HG02852 (cell line): ENCODE results near the gene FOXK1.

ENCODE experiments used
- ATAC-seq: cut with Tn5 transposase; IDR thresholded peaks from one replicate; pipeline ENCODE4 v1.9.1; 2021; ENCODE audit warnings: mild to moderate bottlenecking, moderate library complexity; ENCODE audit not compliant: unreplicated experiment

Gene FOXK1

GRCh38 chr7:4742852-4743251, 60.8 kb downstream of the FOXK1 start:
- no peak for ATAC-seq

DNA sequence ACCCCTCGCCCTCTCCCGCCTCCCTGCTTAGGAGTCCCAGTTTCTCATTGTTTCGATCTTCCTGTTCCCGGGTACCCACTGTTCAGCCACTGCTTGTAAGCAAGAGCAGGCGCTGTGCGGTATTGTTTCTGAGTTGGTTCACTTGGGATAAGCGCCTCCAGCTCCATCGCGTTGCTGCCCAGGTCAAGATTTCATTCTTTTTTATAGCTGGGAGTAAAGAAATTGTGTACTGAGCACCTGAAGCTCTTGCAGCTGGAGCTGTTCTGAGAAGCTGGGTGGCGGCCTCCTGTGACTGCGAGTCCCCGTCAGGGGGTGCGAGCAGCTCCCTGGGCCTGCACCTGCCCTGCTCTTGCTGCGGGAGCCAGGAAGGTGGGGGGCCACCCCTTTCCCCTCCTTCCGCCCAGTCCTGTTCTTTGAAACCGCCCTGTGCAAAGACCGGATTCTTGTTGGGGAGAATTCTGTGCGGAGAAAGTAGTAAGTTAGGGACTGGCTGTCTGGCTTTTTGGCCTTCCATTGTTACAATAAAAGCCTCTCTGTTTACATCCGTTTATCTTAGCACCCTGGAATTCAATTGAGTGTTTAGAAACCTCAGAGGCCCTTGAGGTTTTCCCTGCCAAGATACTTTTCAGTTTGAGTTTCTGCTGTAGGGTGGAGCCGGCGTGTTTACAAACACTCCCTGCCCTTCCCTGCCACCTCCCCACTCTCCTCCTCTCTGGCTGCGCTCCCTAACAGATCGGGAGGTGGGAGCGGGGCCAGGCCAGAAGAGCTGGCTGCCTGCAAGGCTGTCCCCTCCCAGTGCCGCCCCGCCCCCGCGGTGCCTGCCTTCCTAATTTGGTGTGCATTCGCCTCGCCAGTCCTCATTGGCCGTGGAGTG, 62.5 kb downstream of the FOXK1 start:
- ATAC-seq, result peak; percentile 73

GRCh38 chr7:4745265-4745919, 63.3 kb downstream of the FOXK1 start:
- peak; percentile 30 for ATAC-seq

DNA sequence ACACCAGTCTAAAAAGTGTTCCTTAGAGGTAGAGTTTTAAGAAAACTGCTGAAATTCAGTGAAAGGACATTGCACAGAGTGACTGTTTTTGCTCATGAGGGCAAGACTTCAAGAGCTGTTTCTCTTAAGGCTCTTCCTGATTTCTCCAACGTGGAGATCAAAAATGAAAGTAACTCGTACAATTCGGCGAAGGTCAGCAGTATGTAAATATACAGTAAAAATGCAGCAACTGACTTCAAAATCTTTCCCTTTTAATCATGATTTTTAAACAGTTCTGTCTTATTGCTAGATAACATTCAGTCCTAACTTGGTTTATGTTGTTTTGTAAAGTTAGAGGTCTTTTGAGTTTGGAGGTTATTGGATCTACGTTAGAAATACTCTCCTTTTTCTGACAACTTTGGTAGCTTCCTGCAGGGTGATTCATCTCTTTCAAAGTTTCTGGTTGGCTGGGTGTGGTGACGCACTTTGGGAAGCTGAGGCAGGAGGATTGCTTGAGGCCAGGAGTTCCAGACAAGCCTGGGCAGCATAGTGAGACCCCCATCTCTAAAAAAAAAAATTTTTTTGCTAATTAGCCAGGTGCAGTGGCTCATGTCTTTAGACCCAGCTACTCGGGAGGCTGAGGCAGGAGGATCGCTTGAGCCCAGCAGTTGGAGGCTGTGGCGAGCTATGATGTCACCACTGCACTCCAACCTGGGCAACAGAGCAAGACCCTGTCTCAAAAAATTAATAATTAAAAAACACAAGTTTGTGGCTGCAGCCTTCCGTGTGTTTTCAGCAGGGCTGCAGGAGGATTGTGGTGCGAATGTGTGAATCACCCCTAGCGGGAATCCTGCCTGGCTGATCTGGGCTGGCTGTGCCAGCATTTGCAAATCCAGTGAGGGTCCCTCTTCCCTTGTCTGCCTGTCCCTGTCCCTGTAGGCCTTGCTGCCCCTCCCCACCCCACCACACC, 64.2 kb downstream of the FOXK1 start:
- no peak for ATAC-seq

- no peak for ATAC-seq
These were observed 64.9 kb downstream of the FOXK1 start for GRCh38 chr7:4747013-4747412.

DNA sequence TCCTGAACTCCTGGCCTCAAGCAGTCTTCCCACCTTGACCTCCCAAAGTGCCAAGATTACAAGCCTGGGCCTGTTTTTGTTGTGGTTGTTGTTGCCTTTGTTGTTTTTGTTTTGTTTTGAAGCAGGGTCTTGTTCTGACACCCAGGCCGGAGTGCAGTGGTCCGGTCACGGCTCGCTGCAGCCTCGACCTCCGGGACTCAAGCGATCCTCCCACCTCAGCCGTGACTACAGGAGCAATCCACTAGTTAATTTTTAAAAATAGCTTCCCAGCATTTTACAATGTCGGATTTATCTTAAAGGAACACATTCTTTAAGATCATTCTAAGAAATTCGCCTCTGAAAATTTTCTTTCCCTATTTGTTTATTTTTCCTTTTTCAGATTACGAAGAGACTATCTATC, 65.7 kb downstream of the FOXK1 start:
- no peak for ATAC-seq

- no peak for ATAC-seq
These were observed 66.2 kb downstream of the FOXK1 start for GRCh38 chr7:4748231-4748681.

DNA sequence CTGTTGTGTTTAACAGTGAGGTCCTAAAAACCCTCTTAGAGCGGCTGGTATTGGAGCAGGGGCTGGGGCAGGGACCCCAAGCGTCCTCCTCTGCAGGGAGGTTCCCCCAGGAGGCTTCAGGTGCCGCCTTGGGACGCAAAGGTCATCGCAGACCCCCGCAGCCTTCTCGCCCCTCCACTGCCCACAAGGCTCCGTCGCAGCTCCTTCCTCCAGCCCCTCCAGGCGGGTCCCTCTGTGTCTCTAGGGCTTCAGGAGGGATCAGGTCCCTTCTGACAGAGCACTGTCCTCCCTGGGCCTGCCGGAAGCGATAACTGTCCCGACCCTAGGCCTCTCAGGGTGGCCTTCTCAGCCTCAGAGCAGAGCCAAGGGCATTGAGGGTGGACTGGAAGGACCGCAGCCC, 67.3 kb downstream of the FOXK1 start:
- ATAC-seq, result no peak

- ATAC-seq, result no peak
These were observed 67.7 kb downstream of the FOXK1 start for GRCh38 chr7:4749798-4750197.

- no peak for ATAC-seq
These were observed 69.4 kb downstream of the FOXK1 start for GRCh38 chr7:4751398-4751947.

- peak; percentile 81 for ATAC-seq
These were observed 71.7 kb downstream of the FOXK1 start for GRCh38 chr7:4753598-4754432.

- no peak for ATAC-seq
These were observed 72.4 kb downstream of the FOXK1 start for GRCh38 chr7:4754433-4755010.

DNA sequence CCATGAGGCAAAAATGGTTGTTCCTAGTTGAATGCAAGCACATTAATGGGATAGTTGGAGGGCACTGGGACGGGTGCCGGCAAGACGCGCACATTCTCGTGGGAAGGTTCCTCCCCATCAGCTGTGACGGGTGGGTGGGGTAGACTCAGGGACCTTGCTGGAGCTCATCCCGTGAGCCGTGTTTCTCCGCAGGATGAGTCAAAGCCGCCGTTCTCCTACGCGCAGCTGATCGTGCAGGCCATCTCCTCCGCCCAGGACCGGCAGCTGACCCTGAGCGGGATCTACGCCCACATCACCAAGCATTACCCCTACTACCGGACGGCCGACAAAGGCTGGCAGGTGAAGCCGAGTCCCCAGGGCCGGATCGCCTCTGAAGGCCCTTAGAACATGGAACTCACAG, 73.0 kb downstream of the FOXK1 start:
- ATAC-seq, result no peak

DNA sequence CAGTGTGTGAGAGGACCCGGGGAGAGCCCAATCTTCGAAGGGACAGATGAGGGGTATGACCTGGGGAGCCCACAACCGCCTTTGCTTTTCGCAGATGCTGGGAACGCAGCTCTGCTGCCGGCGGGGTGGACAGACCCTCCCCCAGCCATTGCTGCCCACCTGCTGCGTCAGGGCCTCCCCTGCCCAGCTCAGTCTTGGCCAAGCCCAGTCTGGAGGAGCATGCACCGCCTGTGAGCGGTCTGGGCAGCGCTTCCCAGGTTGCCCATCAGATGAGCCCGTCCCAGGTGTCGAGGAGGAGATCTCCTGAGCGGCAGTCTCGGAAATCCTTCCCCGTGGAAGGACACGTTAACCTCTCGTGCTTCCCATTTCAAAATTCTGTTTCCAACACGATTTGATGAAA, 76.0 kb downstream of the FOXK1 start:
- no peak for ATAC-seq

- ATAC-seq, result no peak
These were observed 76.7 kb downstream of the FOXK1 start for GRCh38 chr7:4758791-4759190.

DNA sequence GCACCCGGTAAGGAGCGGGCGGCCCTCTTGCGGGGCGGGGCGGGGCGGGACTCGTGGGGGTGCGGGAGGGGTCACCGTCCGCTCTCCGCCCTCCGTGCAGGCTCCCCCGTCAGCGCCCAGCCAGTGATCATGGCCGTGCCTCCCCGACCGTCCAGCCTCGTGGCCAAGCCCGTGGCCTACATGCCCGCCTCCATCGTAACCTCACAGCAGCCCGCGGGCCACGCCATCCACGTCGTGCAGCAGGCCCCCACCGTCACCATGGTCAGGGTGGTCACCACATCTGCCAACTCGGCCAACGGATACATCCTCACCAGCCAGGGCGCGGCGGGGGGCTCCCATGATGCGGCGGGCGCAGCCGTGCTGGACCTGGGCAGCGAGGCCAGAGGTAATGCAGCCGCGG, 77.1 kb downstream of the FOXK1 start:
- no peak for ATAC-seq

DNA sequence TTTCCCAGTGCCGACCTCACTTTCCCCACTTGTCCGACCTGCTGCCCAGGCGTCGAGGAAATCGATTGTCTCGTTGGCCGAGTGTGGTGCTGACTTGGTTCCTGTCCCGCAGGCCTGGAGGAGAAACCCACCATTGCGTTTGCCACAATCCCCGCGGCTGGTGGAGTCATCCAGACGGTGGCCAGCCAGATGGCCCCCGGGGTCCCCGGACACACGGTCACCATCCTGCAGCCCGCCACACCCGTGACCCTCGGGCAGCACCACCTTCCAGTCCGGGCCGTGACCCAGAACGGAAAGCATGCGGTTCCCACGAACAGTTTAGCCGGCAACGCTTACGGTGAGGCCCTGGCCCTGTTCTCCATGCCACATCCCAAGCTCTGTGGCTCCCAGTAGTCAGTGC, 78.9 kb downstream of the FOXK1 start:
- ATAC-seq, result no peak

GRCh38 chr7:4762121-4763055, 80.3 kb downstream of the FOXK1 start:
- ATAC-seq, result no peak
